Fibroblast of the aortic adventitia (primary cell): ENCODE results near the gene HEXIM1. TPM values are rescaled to one million over a fixed set of nuclear protein-coding genes. Genes with fewer than 3 reads are reported as not detected.

Experiments
- DNase-seq: peaks from one replicate; pipeline ENCODE4 v3.0.0-alpha.2; 2010; ENCODE audit warnings: low read depth
- H3K4me3 ChIP-seq: 2 replicates; pipeline ENCODE4 v1.5.1; 2011; ENCODE audit warnings: low read depth, mild to moderate bottlenecking, control low read depth, low read length, moderate library complexity
- total RNA-seq: library from RNA; depleted of rRNA; stranded (reverse); fragments of >200 nt; gene quantifications from 2 replicates; pipeline ENCODE4 v1.2.3, GENCODE V29; 2012; ENCODE audit warnings: low replicate concordance
- TF ChIP-seq, protein P1 (sequence below): IDR thresholded peaks from 2 replicates; pipeline ENCODE4 v1.5.1; 2011; ENCODE audit warnings: mild to moderate bottlenecking, low read length, control low read depth, inconsistent platforms; ENCODE audit not compliant: insufficient read depth

HEXIM1 gene
- total RNA-seq, 1 donor: 10.0 TPM

DNA sequence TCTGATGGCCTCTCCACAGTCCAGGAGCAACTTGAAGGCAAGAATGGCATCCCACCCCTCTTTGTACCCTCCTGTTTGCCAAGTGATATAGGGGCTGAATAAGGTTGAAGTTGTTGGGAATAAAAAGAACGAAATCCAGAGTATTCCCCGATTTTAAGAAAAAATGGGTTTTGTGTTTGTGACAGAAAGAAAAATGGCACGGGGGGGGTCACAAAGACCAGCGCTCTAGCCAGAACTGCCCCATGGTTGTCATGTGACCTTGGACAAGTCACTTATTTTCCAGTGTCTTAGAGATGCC is 1.7 kb upstream of the HEXIM1 start:
- TF ChIP-seq, protein P1, sequence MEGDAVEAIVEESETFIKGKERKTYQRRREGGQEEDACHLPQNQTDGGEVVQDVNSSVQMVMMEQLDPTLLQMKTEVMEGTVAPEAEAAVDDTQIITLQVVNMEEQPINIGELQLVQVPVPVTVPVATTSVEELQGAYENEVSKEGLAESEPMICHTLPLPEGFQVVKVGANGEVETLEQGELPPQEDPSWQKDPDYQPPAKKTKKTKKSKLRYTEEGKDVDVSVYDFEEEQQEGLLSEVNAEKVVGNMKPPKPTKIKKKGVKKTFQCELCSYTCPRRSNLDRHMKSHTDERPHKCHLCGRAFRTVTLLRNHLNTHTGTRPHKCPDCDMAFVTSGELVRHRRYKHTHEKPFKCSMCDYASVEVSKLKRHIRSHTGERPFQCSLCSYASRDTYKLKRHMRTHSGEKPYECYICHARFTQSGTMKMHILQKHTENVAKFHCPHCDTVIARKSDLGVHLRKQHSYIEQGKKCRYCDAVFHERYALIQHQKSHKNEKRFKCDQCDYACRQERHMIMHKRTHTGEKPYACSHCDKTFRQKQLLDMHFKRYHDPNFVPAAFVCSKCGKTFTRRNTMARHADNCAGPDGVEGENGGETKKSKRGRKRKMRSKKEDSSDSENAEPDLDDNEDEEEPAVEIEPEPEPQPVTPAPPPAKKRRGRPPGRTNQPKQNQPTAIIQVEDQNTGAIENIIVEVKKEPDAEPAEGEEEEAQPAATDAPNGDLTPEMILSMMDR: no peak
- DNase-seq: no peak
- H3K4me3 ChIP-seq: peak overlapping the region; percentile 75

DNA sequence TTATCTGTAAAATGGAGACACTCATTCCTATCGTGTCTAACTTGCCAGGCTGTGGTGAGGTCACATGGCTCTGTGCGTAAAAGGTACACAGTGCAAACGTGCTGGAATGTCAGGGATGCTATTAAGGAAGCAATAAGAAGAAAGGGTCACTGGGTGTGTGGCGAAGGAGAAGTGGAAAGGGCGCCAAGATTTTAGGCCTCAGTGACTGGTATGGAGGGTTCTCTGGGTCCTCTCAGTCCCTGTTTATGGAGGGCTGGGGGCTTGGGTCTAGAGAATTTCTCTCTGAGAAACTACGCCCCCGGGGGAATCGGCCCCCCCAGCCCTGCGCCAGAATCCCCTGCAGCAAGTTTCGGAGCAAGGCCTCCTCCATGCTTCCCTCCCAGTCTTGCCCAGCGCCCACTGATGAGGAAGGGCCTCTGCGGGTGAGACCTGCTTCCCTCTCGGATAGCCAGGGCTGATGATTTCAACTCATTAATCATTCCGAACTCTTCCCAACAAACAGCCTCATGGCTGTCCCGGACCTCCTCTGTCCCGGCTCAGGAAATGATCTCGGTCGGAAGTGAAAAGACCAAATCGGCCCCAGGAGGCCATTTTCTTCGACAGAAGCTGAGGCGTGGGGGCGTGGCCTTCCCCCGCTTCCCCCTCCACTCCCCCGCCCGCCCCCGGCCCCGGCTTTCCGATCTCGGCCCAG is 1.2 kb upstream of the HEXIM1 start:
- TF ChIP-seq, protein P1: no peak
- peak; percentile 92 for DNase-seq
- peak overlapping the region; percentile 75 for H3K4me3 ChIP-seq

DNA sequence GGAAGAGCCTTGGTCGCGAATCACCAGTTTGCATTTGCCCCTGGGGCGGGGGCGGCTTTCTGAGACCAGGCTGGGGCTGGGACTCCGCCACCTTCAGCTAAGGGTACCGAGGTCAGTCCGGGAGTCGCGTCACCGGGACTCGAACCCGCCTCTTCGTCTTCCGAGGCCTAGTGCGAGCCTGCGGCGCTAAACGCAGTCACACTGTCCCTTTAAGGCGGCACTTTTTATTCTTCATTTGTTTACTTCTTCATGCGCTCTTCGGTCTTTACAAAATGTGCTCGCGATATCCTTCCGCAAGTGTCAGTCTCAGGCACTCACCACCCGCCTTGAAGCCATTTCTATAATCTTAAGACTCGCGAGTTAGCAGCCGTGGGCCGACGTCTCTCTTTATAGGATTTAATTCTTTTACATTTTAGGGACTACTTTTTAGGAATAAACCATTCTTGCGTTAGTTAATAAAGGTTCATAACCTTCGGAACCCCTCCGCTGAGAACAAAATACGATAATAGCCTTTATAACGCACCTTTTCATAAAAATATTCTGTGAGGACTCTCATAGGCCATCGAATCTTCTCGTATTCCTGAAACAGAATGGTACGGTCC is 593 bp upstream of the HEXIM1 start:
- peak overlapping the region; percentile 75 for H3K4me3 ChIP-seq
- TF ChIP-seq, protein P1: no peak

DNA sequence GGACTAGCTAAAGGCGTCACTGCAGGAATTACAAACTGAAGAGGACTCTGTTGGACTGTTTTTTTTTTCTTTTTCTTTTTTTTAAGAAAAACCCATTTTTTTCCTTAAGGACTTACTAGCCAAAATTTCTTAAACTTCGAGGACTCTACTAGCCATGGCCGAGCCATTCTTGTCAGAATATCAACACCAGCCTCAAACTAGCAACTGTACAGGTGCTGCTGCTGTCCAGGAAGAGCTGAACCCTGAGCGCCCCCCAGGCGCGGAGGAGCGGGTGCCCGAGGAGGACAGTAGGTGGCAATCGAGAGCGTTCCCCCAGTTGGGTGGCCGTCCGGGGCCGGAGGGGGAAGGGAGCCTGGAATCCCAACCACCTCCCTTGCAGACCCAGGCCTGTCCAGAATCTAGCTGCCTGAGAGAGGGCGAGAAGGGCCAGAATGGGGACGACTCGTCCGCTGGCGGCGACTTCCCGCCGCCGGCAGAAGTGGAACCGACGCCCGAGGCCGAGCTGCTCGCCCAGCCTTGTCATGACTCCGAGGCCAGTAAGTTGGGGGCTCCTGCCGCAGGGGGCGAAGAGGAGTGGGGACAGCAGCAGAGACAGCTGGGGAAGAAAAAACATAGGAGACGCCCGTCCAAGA is 878 bp downstream of the HEXIM1 start:
- TF ChIP-seq, protein P1: peak; percentile 87
- peak; percentile 78 for DNase-seq
- H3K4me3 ChIP-seq: peak overlapping the region; percentile 81

More for the DNA sequence above, 593 bp upstream of the HEXIM1 start:
- DNase-seq: peak; percentile 98

DNA sequence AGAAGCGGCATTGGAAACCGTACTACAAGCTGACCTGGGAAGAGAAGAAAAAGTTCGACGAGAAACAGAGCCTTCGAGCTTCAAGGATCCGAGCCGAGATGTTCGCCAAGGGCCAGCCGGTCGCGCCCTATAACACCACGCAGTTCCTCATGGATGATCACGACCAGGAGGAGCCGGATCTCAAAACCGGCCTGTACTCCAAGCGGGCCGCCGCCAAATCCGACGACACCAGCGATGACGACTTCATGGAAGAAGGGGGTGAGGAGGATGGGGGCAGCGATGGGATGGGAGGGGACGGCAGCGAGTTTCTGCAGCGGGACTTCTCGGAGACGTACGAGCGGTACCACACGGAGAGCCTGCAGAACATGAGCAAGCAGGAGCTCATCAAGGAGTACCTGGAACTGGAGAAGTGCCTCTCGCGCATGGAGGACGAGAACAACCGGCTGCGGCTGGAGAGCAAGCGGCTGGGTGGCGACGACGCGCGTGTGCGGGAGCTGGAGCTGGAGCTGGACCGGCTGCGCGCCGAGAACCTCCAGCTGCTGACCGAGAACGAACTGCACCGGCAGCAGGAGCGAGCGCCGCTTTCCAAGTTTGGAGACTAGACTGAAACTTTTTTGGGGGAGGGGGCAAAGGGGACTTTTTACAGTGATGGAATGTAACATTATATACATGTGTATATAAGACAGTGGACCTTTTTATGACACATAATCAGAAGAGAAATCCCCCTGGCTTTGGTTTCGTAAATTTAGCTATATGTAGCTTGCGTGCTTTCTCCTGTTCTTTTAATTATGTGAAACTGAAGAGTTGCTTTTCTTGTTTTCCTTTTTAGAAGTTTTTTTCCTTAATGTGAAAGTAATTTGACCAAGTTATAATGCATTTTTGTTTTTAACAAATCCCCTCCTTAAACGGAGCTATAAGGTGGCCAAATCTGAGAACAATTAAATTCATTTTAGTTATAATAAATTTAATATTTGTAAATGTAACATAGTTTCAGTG is 1.7 kb downstream of the HEXIM1 start:
- TF ChIP-seq, protein P1: no peak
- peak; percentile 61 for DNase-seq
- H3K4me3 ChIP-seq: peak overlapping the region; percentile 81

DNA sequence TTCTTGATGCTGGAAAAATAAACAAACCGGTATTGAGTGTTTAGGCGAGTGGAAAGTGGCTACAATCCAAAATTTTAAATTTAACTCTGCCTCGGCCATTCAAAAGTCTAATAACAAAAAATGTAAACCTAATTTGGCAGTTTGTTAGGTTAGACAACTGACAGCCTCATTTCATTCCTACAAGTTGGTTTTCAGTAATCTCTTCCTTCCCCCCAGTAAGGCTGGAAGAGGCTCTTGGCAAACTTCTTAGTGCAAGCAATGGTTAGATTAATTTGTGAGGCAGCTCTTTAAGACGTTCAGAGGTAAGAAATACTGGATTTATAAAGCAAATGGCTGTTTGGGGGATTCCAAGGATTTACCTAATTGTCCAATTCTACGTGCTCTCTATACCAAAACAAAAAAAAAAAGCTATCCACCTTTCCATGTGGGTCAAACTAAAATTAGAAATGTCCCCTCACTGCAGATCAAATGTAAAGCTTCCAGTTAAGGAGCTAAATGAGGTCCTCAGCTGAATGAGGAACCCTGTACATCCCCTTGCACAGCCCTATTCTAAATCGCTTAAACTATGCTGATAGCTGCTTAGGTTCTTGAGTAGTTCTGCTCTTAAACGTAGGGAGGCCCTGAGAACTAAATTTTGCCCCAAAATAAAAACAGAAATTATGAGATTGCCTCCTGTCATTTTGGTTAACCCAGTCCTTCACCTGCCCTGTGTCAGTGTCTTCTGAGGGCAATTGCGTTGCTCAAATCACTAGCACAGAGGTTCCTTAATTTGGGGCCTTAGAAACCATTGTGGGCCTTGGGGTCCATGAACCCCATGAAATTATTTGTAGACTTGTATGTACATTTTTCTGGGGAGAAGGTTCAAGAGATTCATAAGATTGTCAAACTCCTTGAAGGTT is 2.9 kb downstream of the HEXIM1 start:
- TF ChIP-seq, protein P1: no peak
- H3K4me3 ChIP-seq: peak overlapping the region; percentile 81
- DNase-seq: peak; percentile 35
